K562 (cell line): ENCODE measurements around the gene MRPL11. TPM values are rescaled to one million over a fixed set of nuclear protein-coding genes. Genes with fewer than 3 reads are reported as not detected.

Experiments used
- CCAR2 ChIP-seq: fragments of 200-400 bp; formaldehyde crosslinking; IDR thresholded peaks from 2 replicates; pipeline ENCODE4 v1.6.1; 2017; ENCODE audit warnings: mild to moderate bottlenecking, low read depth, low read length
- CREB3L1 ChIP-seq: fragments of 450-650 bp; IDR thresholded peaks from 2 replicates; pipeline ENCODE4 v1.6.1; 2014; ENCODE audit warnings: low read depth, mild to moderate bottlenecking, moderate library complexity, borderline replicate concordance
- ESRRB ChIP-seq: fragments of 250-450 bp; sonication (Bioruptor Pico); IDR thresholded peaks from 2 replicates; pipeline ENCODE4 v1.5.0; 2020; ENCODE audit warnings: mild to moderate bottlenecking, moderate library complexity, borderline replicate concordance
- FOSL1 ChIP-seq: fragments of 200-800 bp; sonication (Bioruptor generic); conservative IDR thresholded peaks from 2 replicates; pipeline ENCODE4 v1.6.1; 2016; ENCODE audit warnings: missing genetic modification characterization, missing compliant biosample characterization
- MTA2 ChIP-seq: fragments of 450-650 bp; IDR thresholded peaks from 2 replicates; pipeline ENCODE4 v1.6.1; 2016; ENCODE audit warnings: low read depth
- NR2C1 ChIP-seq, 2 experiments: fragments of 450-650 bp; IDR thresholded peaks; 2 replicates each; pipeline ENCODE4 v1.6.1; 2017; ENCODE audit warnings: mild to moderate bottlenecking in 2 of 2, antibody characterized with exemption in 1 of 2, inconsistent platforms in 1 of 2, missing compliant biosample characterization in 1 of 2, missing genetic modification characterization in 1 of 2
- NR2F6 ChIP-seq: fragments of 450-650 bp; formaldehyde crosslinking; IDR thresholded peaks from 2 replicates; pipeline ENCODE4 v1.4.0; 2020; ENCODE audit warnings: mild to moderate bottlenecking
- POLR3G ChIP-seq: IDR thresholded peaks from 2 replicates; pipeline ENCODE4 v1.6.1; 2011; ENCODE audit not compliant: insufficient read length, insufficient replicate concordance; ENCODE audit errors: extremely low read depth
- RAD21 ChIP-seq, 2 experiments: fragments of 250-450 bp in 1 of 2; fragments of 450-650 bp in 1 of 2; sonication (Bioruptor Pico) in 1 of 2; formaldehyde crosslinking in 1 of 2; IDR thresholded peaks in 1 of 2; conservative IDR thresholded peaks in 1 of 2; 2 replicates each; pipeline versions ENCODE4 v1.4.0 to v1.8.0; 2020 to 2022; ENCODE audit warnings: mild to moderate bottlenecking in 2 of 2, moderate library complexity in 1 of 2
- RAD51 ChIP-seq: fragments of 450-650 bp; IDR thresholded peaks from 2 replicates; pipeline ENCODE4 v1.7.1; 2016; ENCODE audit warnings: low read depth, mild to moderate bottlenecking, borderline replicate concordance
- RBM34 ChIP-seq: fragments of 200-400 bp; formaldehyde crosslinking; IDR thresholded peaks from 2 replicates; pipeline ENCODE4 v1.6.1; 2018; ENCODE audit warnings: low read length, borderline replicate concordance; ENCODE audit not compliant: insufficient read depth
- ZBTB49 ChIP-seq: sonication (generic); formaldehyde crosslinking; IDR thresholded peaks from 2 replicates; pipeline ENCODE4 v1.8.0; 2022; ENCODE audit warnings: missing genetic modification reagents, mild to moderate bottlenecking, borderline replicate concordance
- ZNF274 ChIP-seq: IDR thresholded peaks from 2 replicates; pipeline ENCODE4 v1.6.1; 2011; ENCODE audit warnings: low read depth, mild to moderate bottlenecking, low read length, moderate library complexity, borderline replicate concordance
- ZNF780A ChIP-seq: fragments of 250-450 bp; sonication (Bioruptor Pico); IDR thresholded peaks from 2 replicates; pipeline ENCODE4 v1.5.0; 2021; ENCODE audit warnings: mild to moderate bottlenecking
- polyA plus RNA-seq, 8 experiments: library from polyadenylated mRNA; depleted of rRNA in 4 of 8; stranded (reverse) in 5 of 8; unstranded in 3 of 8; fragments of >200 nt; fragmentation: Nextera tagmentation in 2 of 8; fragmentation: Illumina TruSeq in 1 of 8; extraction: Ambion mirVana in 2 of 8; extraction: Trizol in 1 of 8; gene quantifications; 2 replicates each; pipeline versions ENCODE4 v1.2.1 to v1.2.3, GENCODE V29; 2011 to 2014; ENCODE audit warnings: inconsistent platforms in 1 of 8, missing spikeins in 1 of 8
- total RNA-seq, 7 experiments: library from RNA; depleted of rRNA in 6 of 7; stranded (reverse); fragments of >200 nt in 6 of 7; fragmentation: Illumina TruSeq in 2 of 7; extraction: Trizol in 2 of 7; gene quantifications; 2 replicates each; pipeline versions ENCODE4 v1.2.1 to v1.2.3, GENCODE V29; 2011 to 2021; ENCODE audit warnings: low replicate concordance in 1 of 7
- TF ChIP-seq, protein P1 (sequence below): fragments of 450-650 bp; IDR thresholded peaks from 2 replicates; pipeline ENCODE4 v1.6.1; 2016
- TF ChIP-seq, protein P2 (sequence below): fragments of 450-650 bp; IDR thresholded peaks from 2 replicates; pipeline ENCODE4 v1.6.1; 2016; ENCODE audit warnings: mild to moderate bottlenecking
- TF ChIP-seq, protein P3 (sequence below): IDR thresholded peaks from 2 replicates; pipeline ENCODE4 v1.6.1; 2014; ENCODE audit warnings: antibody characterized with exemption

MRPL11 gene
- total and polyA plus RNA-seq, 9 of the 15 experiments (the other 6 are each of a cell fraction or from before 2014, with no cell fraction given): 33.0 to 173 (median 91.9) TPM

DNA sequence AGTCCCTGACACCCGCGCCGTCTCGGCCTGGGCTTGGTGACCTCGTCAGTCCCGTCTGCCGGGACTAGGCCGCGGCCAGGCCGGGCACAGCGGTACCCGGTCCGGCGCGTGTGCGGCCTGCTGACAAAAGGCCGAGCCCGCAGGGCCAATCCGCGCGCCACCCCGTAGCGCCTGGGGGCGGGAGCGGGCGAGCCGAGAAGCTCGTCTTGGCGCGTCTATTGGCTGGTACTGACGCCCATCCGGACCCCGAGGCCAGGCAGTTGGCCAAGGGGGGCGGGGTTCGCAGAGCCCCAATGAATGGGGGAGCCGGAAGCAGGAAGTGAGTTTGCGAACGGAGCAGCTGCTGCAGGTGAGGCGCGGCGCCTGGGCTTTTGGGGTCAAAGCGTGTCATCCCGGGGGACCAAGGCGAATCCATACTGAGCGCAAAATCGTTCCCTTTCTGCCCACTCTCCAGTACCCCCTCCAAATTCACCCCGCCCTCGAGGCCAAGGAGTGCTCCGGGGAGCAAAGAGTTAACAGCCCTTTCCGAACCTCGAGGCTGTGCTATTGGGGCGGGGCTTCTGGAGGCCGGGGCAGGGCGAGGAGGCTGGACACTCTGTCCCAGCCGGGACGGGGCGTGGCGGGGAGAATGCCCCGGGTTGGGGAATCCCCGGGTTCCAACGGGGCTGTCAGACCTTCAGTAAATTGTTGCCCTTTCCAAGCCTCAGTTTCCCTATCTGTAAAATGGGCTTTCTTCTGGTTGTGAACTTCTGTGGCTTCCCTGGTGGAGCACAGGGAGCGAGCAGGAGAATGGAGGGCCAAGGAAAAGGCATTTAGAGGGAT is 41.7 kb upstream of the MRPL11 start, which contains the start of gene DPP3 (continued):
- no peak for TF ChIP-seq NR2C1 (IDR thresholded peaks at IDR 0.05)
- TF ChIP-seq NR2C1 (tag; IDR thresholded peaks at IDR 0.05): peak; percentile 36; the same call in 1 of the 2 replicates
- TF ChIP-seq MTA2: 0 out of 2 replicates have a peak, but pooled peaks have one; percentile 26
- no peak for TF ChIP-seq ZBTB49 (CRISPR knock-in tag)
- TF ChIP-seq, protein P1, sequence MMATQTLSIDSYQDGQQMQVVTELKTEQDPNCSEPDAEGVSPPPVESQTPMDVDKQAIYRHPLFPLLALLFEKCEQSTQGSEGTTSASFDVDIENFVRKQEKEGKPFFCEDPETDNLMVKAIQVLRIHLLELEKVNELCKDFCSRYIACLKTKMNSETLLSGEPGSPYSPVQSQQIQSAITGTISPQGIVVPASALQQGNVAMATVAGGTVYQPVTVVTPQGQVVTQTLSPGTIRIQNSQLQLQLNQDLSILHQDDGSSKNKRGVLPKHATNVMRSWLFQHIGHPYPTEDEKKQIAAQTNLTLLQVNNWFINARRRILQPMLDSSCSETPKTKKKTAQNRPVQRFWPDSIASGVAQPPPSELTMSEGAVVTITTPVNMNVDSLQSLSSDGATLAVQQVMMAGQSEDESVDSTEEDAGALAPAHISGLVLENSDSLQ: peak; percentile 99
- TF ChIP-seq CREB3L1: peak; percentile 54; the same call in 1 of the 2 replicates
- no peak for TF ChIP-seq RAD51
- no peak for TF ChIP-seq ZNF780A (CRISPR knock-in tag)
- no peak for TF ChIP-seq ESRRB (CRISPR knock-in tag)
- TF ChIP-seq CCAR2: no peak
- 0 out of 2 replicates have a peak, but pooled peaks have one; percentile 51 for TF ChIP-seq FOSL1
- no peak for TF ChIP-seq POLR3G
- TF ChIP-seq NR2F6 (CRISPR knock-in tag): no peak
- TF ChIP-seq, protein P2, sequence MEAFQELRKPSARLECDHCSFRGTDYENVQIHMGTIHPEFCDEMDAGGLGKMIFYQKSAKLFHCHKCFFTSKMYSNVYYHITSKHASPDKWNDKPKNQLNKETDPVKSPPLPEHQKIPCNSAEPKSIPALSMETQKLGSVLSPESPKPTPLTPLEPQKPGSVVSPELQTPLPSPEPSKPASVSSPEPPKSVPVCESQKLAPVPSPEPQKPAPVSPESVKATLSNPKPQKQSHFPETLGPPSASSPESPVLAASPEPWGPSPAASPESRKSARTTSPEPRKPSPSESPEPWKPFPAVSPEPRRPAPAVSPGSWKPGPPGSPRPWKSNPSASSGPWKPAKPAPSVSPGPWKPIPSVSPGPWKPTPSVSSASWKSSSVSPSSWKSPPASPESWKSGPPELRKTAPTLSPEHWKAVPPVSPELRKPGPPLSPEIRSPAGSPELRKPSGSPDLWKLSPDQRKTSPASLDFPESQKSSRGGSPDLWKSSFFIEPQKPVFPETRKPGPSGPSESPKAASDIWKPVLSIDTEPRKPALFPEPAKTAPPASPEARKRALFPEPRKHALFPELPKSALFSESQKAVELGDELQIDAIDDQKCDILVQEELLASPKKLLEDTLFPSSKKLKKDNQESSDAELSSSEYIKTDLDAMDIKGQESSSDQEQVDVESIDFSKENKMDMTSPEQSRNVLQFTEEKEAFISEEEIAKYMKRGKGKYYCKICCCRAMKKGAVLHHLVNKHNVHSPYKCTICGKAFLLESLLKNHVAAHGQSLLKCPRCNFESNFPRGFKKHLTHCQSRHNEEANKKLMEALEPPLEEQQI: no peak
- TF ChIP-seq RAD21 (CRISPR knock-in tag; conservative IDR thresholded peaks at IDR 0.05 in 1 of 2, IDR thresholded peaks at IDR 0.05 in 1 of 2): 0 out of 4 replicates have a peak, but pooled peaks of 1 of the 2 experiments have one; percentile 6
- TF ChIP-seq, protein P3, sequence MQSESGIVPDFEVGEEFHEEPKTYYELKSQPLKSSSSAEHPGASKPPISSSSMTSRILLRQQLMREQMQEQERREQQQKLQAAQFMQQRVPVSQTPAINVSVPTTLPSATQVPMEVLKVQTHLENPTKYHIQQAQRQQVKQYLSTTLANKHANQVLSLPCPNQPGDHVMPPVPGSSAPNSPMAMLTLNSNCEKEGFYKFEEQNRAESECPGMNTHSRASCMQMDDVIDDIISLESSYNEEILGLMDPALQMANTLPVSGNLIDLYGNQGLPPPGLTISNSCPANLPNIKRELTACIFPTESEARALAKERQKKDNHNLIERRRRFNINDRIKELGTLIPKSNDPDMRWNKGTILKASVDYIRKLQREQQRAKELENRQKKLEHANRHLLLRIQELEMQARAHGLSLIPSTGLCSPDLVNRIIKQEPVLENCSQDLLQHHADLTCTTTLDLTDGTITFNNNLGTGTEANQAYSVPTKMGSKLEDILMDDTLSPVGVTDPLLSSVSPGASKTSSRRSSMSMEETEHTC: peak; percentile 8
- TF ChIP-seq RBM34: no peak
- TF ChIP-seq ZNF274: no peak
